Mammary epithelial cell (primary cell): ENCODE results near the gene SYNM.

ENCODE experiments used
- EZH2 ChIP-seq: IDR thresholded peaks from 2 replicates; pipeline ENCODE4 v1.6.1; 2012; ENCODE audit warnings: low read length, inconsistent platforms, borderline replicate concordance
- TF ChIP-seq, protein P1 (sequence below), 2 donors: IDR thresholded peaks in 1 of 2; conservative IDR thresholded peaks in 1 of 2; 2 replicates each; pipeline ENCODE4 v1.5.1; 2011 to 2012; ENCODE audit warnings: inconsistent platforms in 2 of 2, low read length in 2 of 2, mild to moderate bottlenecking in 2 of 2, control low read depth in 1 of 2, low read depth in 1 of 2; ENCODE audit not compliant: insufficient read depth in 1 of 2; ENCODE audit errors: extremely low read depth in 1 of 2

DNA sequence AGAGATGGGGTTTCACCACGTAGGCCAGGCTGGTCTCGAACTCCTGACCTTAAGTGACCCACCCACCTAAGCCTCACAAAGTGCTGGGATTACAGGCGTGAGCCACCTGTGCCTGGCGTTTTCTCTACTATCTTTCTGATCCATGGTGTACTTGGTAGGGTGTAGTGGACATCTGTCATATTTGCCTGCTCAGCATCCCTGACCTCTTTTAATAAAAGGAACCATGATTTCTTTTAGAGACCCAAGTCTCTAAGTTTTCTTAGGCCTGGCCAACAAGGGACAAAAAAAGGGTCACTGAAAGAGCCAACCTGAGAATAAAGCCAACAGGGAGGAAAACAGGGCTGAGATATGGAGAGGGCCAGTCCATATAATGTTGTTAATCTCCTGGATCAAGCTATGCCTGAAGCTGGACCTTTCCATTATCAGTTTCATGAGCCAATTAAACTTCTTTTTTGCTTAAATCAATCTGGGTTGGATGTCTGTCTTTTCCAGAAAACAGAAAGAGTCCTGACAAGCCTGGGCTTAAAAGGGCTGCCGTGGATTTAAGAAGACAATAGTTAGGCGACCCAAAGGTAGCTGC, 49.2 kb upstream of the SYNM start:
- TF ChIP-seq EZH2: no peak
- TF ChIP-seq, protein P1, sequence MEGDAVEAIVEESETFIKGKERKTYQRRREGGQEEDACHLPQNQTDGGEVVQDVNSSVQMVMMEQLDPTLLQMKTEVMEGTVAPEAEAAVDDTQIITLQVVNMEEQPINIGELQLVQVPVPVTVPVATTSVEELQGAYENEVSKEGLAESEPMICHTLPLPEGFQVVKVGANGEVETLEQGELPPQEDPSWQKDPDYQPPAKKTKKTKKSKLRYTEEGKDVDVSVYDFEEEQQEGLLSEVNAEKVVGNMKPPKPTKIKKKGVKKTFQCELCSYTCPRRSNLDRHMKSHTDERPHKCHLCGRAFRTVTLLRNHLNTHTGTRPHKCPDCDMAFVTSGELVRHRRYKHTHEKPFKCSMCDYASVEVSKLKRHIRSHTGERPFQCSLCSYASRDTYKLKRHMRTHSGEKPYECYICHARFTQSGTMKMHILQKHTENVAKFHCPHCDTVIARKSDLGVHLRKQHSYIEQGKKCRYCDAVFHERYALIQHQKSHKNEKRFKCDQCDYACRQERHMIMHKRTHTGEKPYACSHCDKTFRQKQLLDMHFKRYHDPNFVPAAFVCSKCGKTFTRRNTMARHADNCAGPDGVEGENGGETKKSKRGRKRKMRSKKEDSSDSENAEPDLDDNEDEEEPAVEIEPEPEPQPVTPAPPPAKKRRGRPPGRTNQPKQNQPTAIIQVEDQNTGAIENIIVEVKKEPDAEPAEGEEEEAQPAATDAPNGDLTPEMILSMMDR (conservative IDR thresholded peaks at IDR 0.05 in 1 of 2, IDR thresholded peaks at IDR 0.05 in 1 of 2; ENCODE audit: extremely low read depth in 1 of 2, insufficient read depth in 1 of 2, low read depth in 1 of 2, low read length in 2 of 2): no peak
